DMS79 (cell line): ENCODE data around the gene CDKAL1.

ENCODE experiments used
- DNase-seq: peaks from one replicate; lab custom pipeline; 2025; lab: John Stamatoyannopoulos, UW

CDKAL1 gene

GRCh38 chr6:21107796-21108195 lies 573.5 kb downstream of the CDKAL1 start:
- DNase-seq = no peak

GRCh38 chr6:21109391-21110178 lies 575.3 kb downstream of the CDKAL1 start:
- DNase-seq = no peak

- DNase-seq = no peak
Observed at GRCh38 chr6:21110684-21111083, 576.4 kb downstream of the CDKAL1 start.

- no peak for DNase-seq
Observed at GRCh38 chr6:21111093-21111725, 577.0 kb downstream of the CDKAL1 start.

GRCh38 chr6:21115111-21115510 lies 580.9 kb downstream of the CDKAL1 start:
- DNase-seq = peak; percentile 84

GRCh38 chr6:21116736-21117135 lies 582.5 kb downstream of the CDKAL1 start:
- DNase-seq = no peak

GRCh38 chr6:21118216-21118780 lies 584.0 kb downstream of the CDKAL1 start:
- DNase-seq = no peak

- no peak for DNase-seq
Observed at GRCh38 chr6:21121636-21122136, 587.4 kb downstream of the CDKAL1 start.

- no peak for DNase-seq
Observed at GRCh38 chr6:21123507-21124436, 589.5 kb downstream of the CDKAL1 start.

- DNase-seq = no peak
Observed at GRCh38 chr6:21128601-21129000, 594.3 kb downstream of the CDKAL1 start.

GRCh38 chr6:21131406-21131805 lies 597.1 kb downstream of the CDKAL1 start:
- no peak for DNase-seq

- no peak for DNase-seq
Observed at GRCh38 chr6:21132446-21132845, 598.2 kb downstream of the CDKAL1 start.

GRCh38 chr6:21132856-21133838 lies 598.9 kb downstream of the CDKAL1 start:
- DNase-seq = no peak

- DNase-seq = no peak
Observed at GRCh38 chr6:21133901-21134300, 599.6 kb downstream of the CDKAL1 start.

- no peak for DNase-seq
Observed at GRCh38 chr6:21134356-21134755, 600.1 kb downstream of the CDKAL1 start.

- no peak for DNase-seq
Observed at GRCh38 chr6:21135484-21136013, 601.3 kb downstream of the CDKAL1 start.

GRCh38 chr6:21137700-21138335 lies 603.6 kb downstream of the CDKAL1 start:
- no peak for DNase-seq

- no peak for DNase-seq
Observed at GRCh38 chr6:21138336-21139069, 604.2 kb downstream of the CDKAL1 start.

- DNase-seq = no peak
Observed at GRCh38 chr6:21140966-21141365, 606.7 kb downstream of the CDKAL1 start.
